ENCODE measurements around the gene RAB3A.

DNA sequence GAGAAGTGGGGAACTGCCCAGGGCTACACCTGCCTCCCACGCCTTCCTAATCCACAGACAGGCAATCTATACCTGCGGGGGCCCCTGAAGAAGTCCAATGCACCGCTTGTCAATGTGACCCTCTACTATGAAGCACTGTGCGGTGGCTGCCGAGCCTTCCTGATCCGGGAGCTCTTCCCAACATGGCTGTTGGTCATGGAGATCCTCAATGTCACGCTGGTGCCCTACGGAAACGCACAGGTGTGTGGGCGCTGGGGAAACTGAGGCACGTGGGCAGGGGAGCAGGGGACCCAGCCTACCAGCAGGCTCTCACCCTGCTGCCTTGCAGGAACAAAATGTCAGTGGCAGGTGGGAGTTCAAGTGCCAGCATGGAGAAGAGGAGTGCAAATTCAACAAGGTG lies 28.9 kb downstream of the RAB3A start:
- TF ChIP-seq SRF (IDR thresholded peaks at IDR 0.05; ENCODE audit: low read depth) (no peak), YY1 (IDR thresholded peaks at IDR 0.05; ENCODE audit: extremely low read depth, insufficient replicate concordance, low read depth, low read length) (no peak), POLR2A (IDR thresholded peaks at IDR 0.05; ENCODE audit: borderline replicate concordance, extremely low read depth, insufficient read depth, insufficient read length) (no peak), SIN3A (IDR thresholded peaks at IDR 0.05; ENCODE audit: low read depth) (no peak), SP1 (IDR thresholded peaks at IDR 0.05; ENCODE audit: low read depth) (no peak), FOSL1 (IDR thresholded peaks at IDR 0.05; ENCODE audit: low read depth) (no peak)
- TF ChIP-seq, protein P1, sequence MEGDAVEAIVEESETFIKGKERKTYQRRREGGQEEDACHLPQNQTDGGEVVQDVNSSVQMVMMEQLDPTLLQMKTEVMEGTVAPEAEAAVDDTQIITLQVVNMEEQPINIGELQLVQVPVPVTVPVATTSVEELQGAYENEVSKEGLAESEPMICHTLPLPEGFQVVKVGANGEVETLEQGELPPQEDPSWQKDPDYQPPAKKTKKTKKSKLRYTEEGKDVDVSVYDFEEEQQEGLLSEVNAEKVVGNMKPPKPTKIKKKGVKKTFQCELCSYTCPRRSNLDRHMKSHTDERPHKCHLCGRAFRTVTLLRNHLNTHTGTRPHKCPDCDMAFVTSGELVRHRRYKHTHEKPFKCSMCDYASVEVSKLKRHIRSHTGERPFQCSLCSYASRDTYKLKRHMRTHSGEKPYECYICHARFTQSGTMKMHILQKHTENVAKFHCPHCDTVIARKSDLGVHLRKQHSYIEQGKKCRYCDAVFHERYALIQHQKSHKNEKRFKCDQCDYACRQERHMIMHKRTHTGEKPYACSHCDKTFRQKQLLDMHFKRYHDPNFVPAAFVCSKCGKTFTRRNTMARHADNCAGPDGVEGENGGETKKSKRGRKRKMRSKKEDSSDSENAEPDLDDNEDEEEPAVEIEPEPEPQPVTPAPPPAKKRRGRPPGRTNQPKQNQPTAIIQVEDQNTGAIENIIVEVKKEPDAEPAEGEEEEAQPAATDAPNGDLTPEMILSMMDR (IDR thresholded peaks at IDR 0.05 in 2 of 3, conservative IDR thresholded peaks at IDR 0.05 in 1 of 3; ENCODE audit: borderline replicate concordance in 1 of 3, insufficient read depth in 1 of 3, low read depth in 2 of 3, low read length in 2 of 3): no peak
